Measurements from ENCODE around the gene TMEM43.

TMEM43 gene

DNA sequence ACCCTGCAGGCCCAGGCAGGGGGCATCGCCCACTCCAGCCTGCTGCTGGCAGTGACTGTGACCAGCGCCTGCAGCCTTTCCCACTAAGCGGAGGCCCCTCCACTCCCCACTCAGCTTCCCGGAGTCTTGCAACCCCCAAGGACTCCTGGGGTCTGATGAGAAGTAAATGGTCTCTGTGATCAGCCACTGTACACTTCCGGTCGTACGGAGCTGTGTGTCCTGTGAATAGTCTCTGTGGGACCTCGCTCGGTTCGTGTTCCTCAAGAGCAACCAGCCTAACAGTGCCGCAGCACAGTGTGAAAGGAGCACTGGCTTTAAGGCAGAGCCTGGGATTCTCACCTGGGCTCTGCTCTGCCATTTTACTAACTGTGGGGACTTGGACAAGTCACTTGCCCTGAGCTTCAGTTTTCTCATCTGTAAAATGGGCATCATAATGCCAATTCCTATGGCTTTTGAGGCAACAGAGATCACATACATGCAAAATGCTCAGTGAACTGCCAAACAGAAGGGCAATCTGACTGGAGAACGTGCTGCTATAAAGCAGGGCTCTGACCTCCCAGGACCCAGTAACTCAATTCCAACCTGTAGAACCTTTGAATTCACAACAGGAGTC, 26.7 kb downstream of the TMEM43 start:
- H3K4me2 ChIP-seq (ENCODE audit: low read length), result no peak overlapping the region
- no peaks in the 10 kb centered on the region for H3K9me3 ChIP-seq (ENCODE audit: insufficient read depth, low read length)
- no peaks in the 10 kb centered on the region for H3K4me1 ChIP-seq (ENCODE audit: low read length)
- no peak overlapping the region for H3K27ac ChIP-seq (ENCODE audit: low read length)
- no peak for TF ChIP-seq EZH2phosphoT487 (IDR thresholded peaks at IDR 0.05; ENCODE audit: low read depth)
- TF ChIP-seq, protein P1, sequence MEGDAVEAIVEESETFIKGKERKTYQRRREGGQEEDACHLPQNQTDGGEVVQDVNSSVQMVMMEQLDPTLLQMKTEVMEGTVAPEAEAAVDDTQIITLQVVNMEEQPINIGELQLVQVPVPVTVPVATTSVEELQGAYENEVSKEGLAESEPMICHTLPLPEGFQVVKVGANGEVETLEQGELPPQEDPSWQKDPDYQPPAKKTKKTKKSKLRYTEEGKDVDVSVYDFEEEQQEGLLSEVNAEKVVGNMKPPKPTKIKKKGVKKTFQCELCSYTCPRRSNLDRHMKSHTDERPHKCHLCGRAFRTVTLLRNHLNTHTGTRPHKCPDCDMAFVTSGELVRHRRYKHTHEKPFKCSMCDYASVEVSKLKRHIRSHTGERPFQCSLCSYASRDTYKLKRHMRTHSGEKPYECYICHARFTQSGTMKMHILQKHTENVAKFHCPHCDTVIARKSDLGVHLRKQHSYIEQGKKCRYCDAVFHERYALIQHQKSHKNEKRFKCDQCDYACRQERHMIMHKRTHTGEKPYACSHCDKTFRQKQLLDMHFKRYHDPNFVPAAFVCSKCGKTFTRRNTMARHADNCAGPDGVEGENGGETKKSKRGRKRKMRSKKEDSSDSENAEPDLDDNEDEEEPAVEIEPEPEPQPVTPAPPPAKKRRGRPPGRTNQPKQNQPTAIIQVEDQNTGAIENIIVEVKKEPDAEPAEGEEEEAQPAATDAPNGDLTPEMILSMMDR (IDR thresholded peaks at IDR 0.05; ENCODE audit: low read depth, low read length), result no peak
- H3K36me3 ChIP-seq (replicated peaks; ENCODE audit: low read depth, low read length), result peaks cover 55% of the 10 kb centered on the region
- H3K9ac ChIP-seq (ENCODE audit: low read length), result no peak overlapping the region
- no peak overlapping the region for H2AFZ ChIP-seq (ENCODE audit: low read depth, low read length)
- 0 out of 2 replicates have a peak, but pooled peaks cover 3% of the 10 kb centered on the region for H4K20me1 ChIP-seq (ENCODE audit: insufficient read depth, low read length)
- no peak overlapping the region for H3K4me3 ChIP-seq (ENCODE audit: low read length)
- no peaks in the 10 kb centered on the region for H3K79me2 ChIP-seq (ENCODE audit: low read length)
- no peaks in the 10 kb centered on the region for H3K27me3 ChIP-seq (ENCODE audit: low read depth, low read length)

DNA sequence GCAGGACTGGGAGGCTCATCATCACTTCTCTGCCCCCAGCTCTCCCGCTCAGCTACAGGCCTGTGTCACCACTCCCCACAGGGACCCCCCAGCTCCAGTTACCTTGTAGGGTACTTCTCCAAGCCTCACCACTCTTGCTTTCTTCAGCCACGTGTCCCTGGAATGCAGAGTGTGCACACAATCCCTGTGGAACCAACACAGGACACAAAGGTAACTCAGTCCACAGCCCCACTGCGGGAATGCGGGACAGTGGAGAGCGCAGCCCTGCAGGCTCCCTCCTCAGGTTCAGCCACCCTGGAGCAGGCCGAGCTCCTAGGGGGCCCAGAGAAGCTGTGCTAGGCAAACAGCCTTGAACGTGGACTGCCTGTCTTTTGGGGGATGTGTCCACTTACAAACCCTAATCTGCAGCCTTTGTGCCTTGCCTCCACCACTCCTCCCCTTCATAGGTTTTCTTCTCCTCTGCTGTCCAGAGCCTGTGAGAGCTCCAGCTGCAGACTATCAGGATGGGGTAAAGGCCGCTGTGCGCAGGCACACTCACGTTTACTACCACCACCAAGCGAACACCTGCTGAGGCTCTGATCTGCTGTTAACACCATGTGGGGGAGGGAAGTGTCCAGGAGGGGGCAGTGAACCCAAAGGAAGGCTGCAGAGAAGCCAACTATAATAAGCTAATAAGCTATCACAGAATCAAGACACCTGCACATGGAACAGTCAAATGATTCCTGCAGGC, 27.5 kb downstream of the TMEM43 start:
- H3K4me2 ChIP-seq (ENCODE audit: low read length), result no peak overlapping the region
- TF ChIP-seq, protein P1 (IDR thresholded peaks at IDR 0.05; ENCODE audit: low read depth, low read length), result peak; percentile 26; the same call in 1 of the 2 replicates
- no peak for TF ChIP-seq EZH2phosphoT487 (IDR thresholded peaks at IDR 0.05; ENCODE audit: low read depth)
- H3K36me3 ChIP-seq (replicated peaks; ENCODE audit: low read depth, low read length), result peaks cover 57% of the 10 kb centered on the region
- H3K9me3 ChIP-seq (ENCODE audit: insufficient read depth, low read length), result no peaks in the 10 kb centered on the region
- H3K9ac ChIP-seq (ENCODE audit: low read length), result no peak overlapping the region
- no peak overlapping the region for H3K4me3 ChIP-seq (ENCODE audit: low read length)
- peaks cover 3% of the 10 kb centered on the region; the same call in 1 of the 2 replicates for H4K20me1 ChIP-seq (ENCODE audit: insufficient read depth, low read length)
- H3K27me3 ChIP-seq (ENCODE audit: low read depth, low read length), result no peaks in the 10 kb centered on the region
- no peaks in the 10 kb centered on the region for H3K4me1 ChIP-seq (ENCODE audit: low read length)
- H3K79me2 ChIP-seq (ENCODE audit: low read length), result no peaks in the 10 kb centered on the region
- no peak overlapping the region for H3K27ac ChIP-seq (ENCODE audit: low read length)
- no peak overlapping the region for H2AFZ ChIP-seq (ENCODE audit: low read depth, low read length)

DNA sequence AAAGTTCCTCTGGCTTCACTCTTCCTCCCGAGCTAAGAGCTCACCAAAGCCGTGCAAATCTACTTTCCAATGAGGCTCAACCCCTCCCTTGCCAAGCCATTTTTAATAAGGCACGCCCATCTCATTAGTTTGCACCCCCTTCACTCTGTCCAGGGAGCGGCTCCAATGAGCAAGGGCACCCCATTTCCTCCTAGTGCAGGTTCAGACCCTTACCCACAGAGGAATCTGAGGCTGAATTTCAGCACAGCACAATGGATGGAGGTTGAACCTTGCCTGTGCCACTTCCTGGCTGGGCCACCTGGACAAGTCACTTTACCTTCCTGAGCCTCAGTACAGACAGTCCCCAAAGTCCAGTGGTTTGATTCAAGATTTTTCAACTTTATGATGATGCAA, 28.1 kb downstream of the TMEM43 start:
- H2AFZ ChIP-seq (ENCODE audit: low read depth, low read length), result no peak overlapping the region
- no peak overlapping the region for H3K9ac ChIP-seq (ENCODE audit: low read length)
- peaks cover 3% of the 10 kb centered on the region; the same call in 1 of the 2 replicates for H4K20me1 ChIP-seq (ENCODE audit: insufficient read depth, low read length)
- peaks cover 62% of the 10 kb centered on the region for H3K36me3 ChIP-seq (replicated peaks; ENCODE audit: low read depth, low read length)
- H3K27ac ChIP-seq (ENCODE audit: low read length), result no peak overlapping the region
- TF ChIP-seq, protein P1 (IDR thresholded peaks at IDR 0.05; ENCODE audit: low read depth, low read length), result no peak
- no peak for TF ChIP-seq EZH2phosphoT487 (IDR thresholded peaks at IDR 0.05; ENCODE audit: low read depth)
- H3K4me1 ChIP-seq (ENCODE audit: low read length), result no peaks in the 10 kb centered on the region
- no peaks in the 10 kb centered on the region for H3K9me3 ChIP-seq (ENCODE audit: insufficient read depth, low read length)
- H3K4me3 ChIP-seq (ENCODE audit: low read length), result no peak overlapping the region
- H3K4me2 ChIP-seq (ENCODE audit: low read length), result no peak overlapping the region
- H3K27me3 ChIP-seq (ENCODE audit: low read depth, low read length), result no peaks in the 10 kb centered on the region
- no peaks in the 10 kb centered on the region for H3K79me2 ChIP-seq (ENCODE audit: low read length)

DNA sequence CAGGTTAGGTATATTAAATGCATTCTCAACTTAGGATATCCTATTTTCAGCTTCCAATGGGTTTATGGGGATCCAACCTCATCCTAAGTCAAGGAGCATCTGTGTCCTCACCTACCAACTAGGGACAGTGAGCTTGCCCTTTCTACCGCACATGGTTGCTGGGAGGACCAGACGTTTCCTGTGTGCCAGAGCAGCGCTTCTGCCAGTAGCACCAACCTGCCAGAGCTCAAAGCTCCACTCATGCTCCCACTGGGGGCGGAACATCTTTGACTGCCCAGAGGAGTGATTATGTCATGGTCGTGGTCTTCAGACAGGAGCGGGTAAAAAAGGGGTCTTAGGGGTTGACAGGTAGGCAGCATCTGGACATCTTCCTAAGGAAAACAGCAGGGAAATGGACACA, 28.8 kb downstream of the TMEM43 start:
- Histone ChIP-seq H2AFZ (ENCODE audit: low read depth, low read length) (no peak overlapping the region), H3K4me3 (ENCODE audit: low read length) (no peak overlapping the region), H3K27me3 (ENCODE audit: low read depth, low read length) (no peaks in the 10 kb centered on the region), H3K9ac (ENCODE audit: low read length) (no peak overlapping the region), H3K27ac (ENCODE audit: low read length) (no peak overlapping the region), H3K4me2 (ENCODE audit: low read length) (no peak overlapping the region), H3K4me1 (ENCODE audit: low read length) (no peaks in the 10 kb centered on the region), H3K9me3 (ENCODE audit: insufficient read depth, low read length) (no peaks in the 10 kb centered on the region), H3K79me2 (ENCODE audit: low read length) (no peaks in the 10 kb centered on the region), H4K20me1 (ENCODE audit: insufficient read depth, low read length) (peaks cover 3% of the 10 kb centered on the region; the same call in 1 of the 2 replicates), H3K36me3 (replicated peaks; ENCODE audit: low read depth, low read length) (peaks cover 65% of the 10 kb centered on the region)
- no peak for TF ChIP-seq EZH2phosphoT487 (IDR thresholded peaks at IDR 0.05; ENCODE audit: low read depth)
- TF ChIP-seq, protein P1 (IDR thresholded peaks at IDR 0.05; ENCODE audit: low read depth, low read length), result no peak
